Pancreas (tissue), 10 donors: ENCODE data around the gene MAG. TPM values are rescaled to one million over a fixed set of nuclear protein-coding genes. Genes with fewer than 3 reads are reported as not detected.
A peak's percentile ranks its signal among the peaks of the same experiment; 100 is the strongest.

Source experiments
- ATAC-seq, 4 donors: fragments of 200-7000 bp; cut with Tn5 transposase; one replicate each; pipeline versions ENCODE4 v1.8.0 to v1.9.1; 2020; ENCODE audit warnings: mild to moderate bottlenecking in 4 of 4, moderate library complexity in 4 of 4
- DNase-seq, 6 donors: peaks; one replicate each; pipeline ENCODE4 v3.0.0-alpha.2; 2020
- FAIRE-seq: peaks from 2 replicates; lab custom pipeline; 2012; peaks lifted over from hg19 to GRCh38; lab: Jason Lieb, UNC
- H3K27ac ChIP-seq, 4 donors: fragments of 200-600 bp; sonication (generic); 1 replicate in 3 of 4; 2 replicates in 1 of 4; pipeline versions ENCODE4 v1.5.0 to v1.8.0; 2020
- H3K27me3 ChIP-seq, 4 donors: fragments of 200-600 bp; one replicate each; pipeline ENCODE4 v1.8.0; 2021
- H3K36me3 ChIP-seq, 3 donors: fragments of 200-600 bp; sonication (generic) in 1 of 3; one replicate each; pipeline versions ENCODE4 v1.5.0 to v1.8.0; 2020 to 2021
- H3K4me1 ChIP-seq, 3 donors: fragments of 200-600 bp; one replicate each; pipeline ENCODE4 v1.8.0; 2021
- H3K4me3 ChIP-seq, 4 donors: fragments of 200-600 bp; sonication (generic) in 2 of 4; one replicate each; pipeline versions ENCODE4 v1.5.0 to v1.8.0; 2020 to 2021
- H3K9me3 ChIP-seq, 4 donors: fragments of 200-600 bp; one replicate each; pipeline ENCODE4 v1.8.0; 2021
- WGBS, 2 donors: extraction: QIAGEN DNeasy Blood & Tissue Kit; methylation state at CpG; one replicate each; pipeline ENCODE4 v1.1.7; 2013; 5-methylcytosine and 5-hydroxymethylcytosine counted together
- intact Hi-C, 3 donors: fragments of 100-400 bp; cut with DNase I; formaldehyde crosslinking; loops; one replicate each; pipeline versions ENCODE4 v1.11.1 to v1.14.2; 2022
- polyA plus RNA-seq, 2 donors: library from polyadenylated mRNA; stranded (reverse); fragments of 200-250 nt; gene quantifications; one replicate each; pipeline ENCODE4 v1.2.3, GENCODE V29; 2013
- total RNA-seq, 6 donors: library from RNA; stranded (reverse); fragmentation: NEBNext Ultra II Directional in 4 of 6; extraction: Animal tissue kit (Norgen Biotek cat#: 25700) in 4 of 6; gene quantifications; one replicate each; pipeline versions ENCODE4 v1.2.1 to v1.2.4, GENCODE V29; 2021 to 2023
- TF ChIP-seq, protein P1 (sequence below), 4 donors: fragments of 200-600 bp; sonication (generic) in 3 of 4; IDR thresholded peaks; one replicate each; pipeline versions ENCODE4 v1.5.0 to v1.8.0; 2021; ENCODE audit warnings: antibody characterized with exemption in 4 of 4
- donor health status: healthy with polysubstance abuse.
- donor health status: DM: no; HTN: no; CAD: no; lungs with moderate emphysema.
- donor health status: DM: no; HTN: no; CAD: no.
- donor health status: control.
- donor health status: control.
- donor health status: Bipolar disorder and iron deficiency.
- donor health status: DM: yes; HTN: yes; CAD: no.
- donor health status: DM: no; HTN: no; CAD: no.
- donor health status: DM: no; HTN: no; CAD: no.
- donor health status: DM: yes; HTN: yes; CAD: no.

MAG gene
- total and polyA plus RNA-seq, 8 donors, result 0.17 to 0.47 TPM; not detected in 6

DNA sequence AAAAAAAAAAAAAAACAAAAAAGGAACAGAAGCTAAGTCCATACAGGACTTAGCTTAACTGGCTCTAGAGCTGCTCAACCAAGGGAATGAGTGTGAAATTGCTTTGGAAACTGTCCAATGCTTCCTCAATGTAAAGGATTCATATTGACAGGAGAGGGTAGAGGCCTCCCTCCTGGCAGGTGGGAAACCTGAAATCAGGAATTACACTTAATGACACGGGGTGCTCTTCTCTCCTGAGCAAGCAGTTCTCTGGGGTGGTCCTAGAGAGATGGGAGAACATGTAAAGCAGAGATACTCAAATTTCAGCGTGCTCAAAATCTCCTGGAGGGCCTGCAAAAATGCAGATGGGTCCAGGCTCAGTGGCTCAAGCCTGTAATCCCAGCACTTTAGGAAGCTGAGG is 3.6 kb upstream of the MAG start:
- no peak overlapping the region for H3K27ac ChIP-seq
- H3K27me3 ChIP-seq, result no peaks in the 10 kb centered on the region
- no peaks in the 10 kb centered on the region for H3K4me1 ChIP-seq
- H3K4me3 ChIP-seq, result no peak overlapping the region
- ATAC-seq (no peak), FAIRE-seq (no peak), DNase-seq (no peak)
- intact Hi-C loops, result no loop called here
- no peaks in the 10 kb centered on the region for H3K36me3 ChIP-seq
- TF ChIP-seq, protein P1, sequence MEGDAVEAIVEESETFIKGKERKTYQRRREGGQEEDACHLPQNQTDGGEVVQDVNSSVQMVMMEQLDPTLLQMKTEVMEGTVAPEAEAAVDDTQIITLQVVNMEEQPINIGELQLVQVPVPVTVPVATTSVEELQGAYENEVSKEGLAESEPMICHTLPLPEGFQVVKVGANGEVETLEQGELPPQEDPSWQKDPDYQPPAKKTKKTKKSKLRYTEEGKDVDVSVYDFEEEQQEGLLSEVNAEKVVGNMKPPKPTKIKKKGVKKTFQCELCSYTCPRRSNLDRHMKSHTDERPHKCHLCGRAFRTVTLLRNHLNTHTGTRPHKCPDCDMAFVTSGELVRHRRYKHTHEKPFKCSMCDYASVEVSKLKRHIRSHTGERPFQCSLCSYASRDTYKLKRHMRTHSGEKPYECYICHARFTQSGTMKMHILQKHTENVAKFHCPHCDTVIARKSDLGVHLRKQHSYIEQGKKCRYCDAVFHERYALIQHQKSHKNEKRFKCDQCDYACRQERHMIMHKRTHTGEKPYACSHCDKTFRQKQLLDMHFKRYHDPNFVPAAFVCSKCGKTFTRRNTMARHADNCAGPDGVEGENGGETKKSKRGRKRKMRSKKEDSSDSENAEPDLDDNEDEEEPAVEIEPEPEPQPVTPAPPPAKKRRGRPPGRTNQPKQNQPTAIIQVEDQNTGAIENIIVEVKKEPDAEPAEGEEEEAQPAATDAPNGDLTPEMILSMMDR (IDR thresholded peaks at IDR 0.05), result no peak
- WGBS, 2 donors, result 59 to 73% methylated on average over 2 of the region's 2 CpGs
- H3K9me3 ChIP-seq, result no peaks in the 10 kb centered on the region

GRCh38 chr19:35288906-35289305 is 3.1 kb upstream of the MAG start:
- FAIRE-seq, result no peak
- no peaks in the 10 kb centered on the region for H3K36me3 ChIP-seq
- TF ChIP-seq, protein P1 (IDR thresholded peaks at IDR 0.05), result no peak
- intact Hi-C loops, result no loop called here
- no peaks in the 10 kb centered on the region for H3K9me3 ChIP-seq
- no peak for ATAC-seq
- H3K4me1 ChIP-seq, result no peaks in the 10 kb centered on the region
- H3K27me3 ChIP-seq, result no peaks in the 10 kb centered on the region
- H3K27ac ChIP-seq, result no peak overlapping the region
- no peak for DNase-seq
- no peak overlapping the region for H3K4me3 ChIP-seq
- 77 to 81% methylated on average over 5 of the region's 5 CpGs for WGBS, 2 donors

GRCh38 chr19:35290381-35291127 is 1.4 kb upstream of the MAG start:
- FAIRE-seq (no peak), ATAC-seq (peak in 1 of 4 donors; percentile 21)
- intact Hi-C loops, result no loop called here

GRCh38 chr19:35291259-35291658 is 702 bp upstream of the MAG start:
- Histone ChIP-seq H3K27me3 (no peaks in the 10 kb centered on the region), H3K4me3 (no peak overlapping the region), H3K4me1 (no peaks in the 10 kb centered on the region), H3K36me3 (no peaks in the 10 kb centered on the region), H3K27ac (no peak overlapping the region), H3K9me3 (no peaks in the 10 kb centered on the region)
- intact Hi-C loops, result no loop called here
- DNase-seq (no peak), ATAC-seq (no peak), FAIRE-seq (no peak)
- TF ChIP-seq, protein P1 (IDR thresholded peaks at IDR 0.05), result no peak
- 69% methylated on average over 6 of the region's 6 CpGs for WGBS, 2 donors

More at GRCh38 chr19:35290381-35291127, 1.4 kb upstream of the MAG start:
- TF ChIP-seq, protein P1 (IDR thresholded peaks at IDR 0.05), result no peak
- 64% methylated on average over 20 of the region's 20 CpGs for WGBS, 2 donors
- DNase-seq, result no peak
- Histone ChIP-seq H3K36me3 (no peaks in the 10 kb centered on the region), H3K4me1 (no peaks in the 10 kb centered on the region), H3K4me3 (no peak overlapping the region), H3K27me3 (no peaks in the 10 kb centered on the region), H3K9me3 (no peaks in the 10 kb centered on the region), H3K27ac (no peak overlapping the region)
